Testis (tissue), 2 donors: Measurements from ENCODE around the gene EHBP1L1.

ENCODE experiments used
- POLR2A ChIP-seq: fragments of 450-650 bp; IDR thresholded peaks from one replicate; pipeline ENCODE4 v1.6.1; 2017; ENCODE audit warnings: antibody characterized with exemption, mild to moderate bottlenecking, moderate library complexity
- TF ChIP-seq, protein P1 (sequence below), 3 experiments: fragments of 450-650 bp in 2 of 3; fragments of 200-600 bp in 1 of 3; sonication (generic) in 1 of 3; IDR thresholded peaks; one replicate each; pipeline ENCODE4 v1.5.1; 2016 to 2019; ENCODE audit warnings: antibody characterized with exemption in 3 of 3, mild to moderate bottlenecking in 2 of 3, moderate library complexity in 1 of 3

- TF ChIP-seq POLR2A: no peak
- TF ChIP-seq, protein P1, sequence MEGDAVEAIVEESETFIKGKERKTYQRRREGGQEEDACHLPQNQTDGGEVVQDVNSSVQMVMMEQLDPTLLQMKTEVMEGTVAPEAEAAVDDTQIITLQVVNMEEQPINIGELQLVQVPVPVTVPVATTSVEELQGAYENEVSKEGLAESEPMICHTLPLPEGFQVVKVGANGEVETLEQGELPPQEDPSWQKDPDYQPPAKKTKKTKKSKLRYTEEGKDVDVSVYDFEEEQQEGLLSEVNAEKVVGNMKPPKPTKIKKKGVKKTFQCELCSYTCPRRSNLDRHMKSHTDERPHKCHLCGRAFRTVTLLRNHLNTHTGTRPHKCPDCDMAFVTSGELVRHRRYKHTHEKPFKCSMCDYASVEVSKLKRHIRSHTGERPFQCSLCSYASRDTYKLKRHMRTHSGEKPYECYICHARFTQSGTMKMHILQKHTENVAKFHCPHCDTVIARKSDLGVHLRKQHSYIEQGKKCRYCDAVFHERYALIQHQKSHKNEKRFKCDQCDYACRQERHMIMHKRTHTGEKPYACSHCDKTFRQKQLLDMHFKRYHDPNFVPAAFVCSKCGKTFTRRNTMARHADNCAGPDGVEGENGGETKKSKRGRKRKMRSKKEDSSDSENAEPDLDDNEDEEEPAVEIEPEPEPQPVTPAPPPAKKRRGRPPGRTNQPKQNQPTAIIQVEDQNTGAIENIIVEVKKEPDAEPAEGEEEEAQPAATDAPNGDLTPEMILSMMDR (IDR thresholded peaks at IDR 0.05): no peak
Measured at GRCh38 chr11:65580756-65581155, 4.9 kb downstream of the EHBP1L1 start.
